Dermis microvascular lymphatic vessel endothelial cell (primary cell): ENCODE data around the gene DPP9. TPM values are rescaled to one million over a fixed set of nuclear protein-coding genes. Genes with fewer than 3 reads are reported as not detected.

Source experiments
- DNase-seq, 2 donors: peaks; one replicate each; pipeline versions ENCODE4 v3.0.0 to v3.0.0-alpha.2; 2010; ENCODE audit warnings: low read depth in 2 of 2
- total RNA-seq: library from RNA; depleted of rRNA; stranded (reverse); fragments of >200 nt; gene quantifications from 2 replicates; pipeline ENCODE4 v1.2.1, GENCODE V29; 2014

DPP9 gene
- total RNA-seq, 1 donor from 2014 or later = 13.0 TPM

DNA sequence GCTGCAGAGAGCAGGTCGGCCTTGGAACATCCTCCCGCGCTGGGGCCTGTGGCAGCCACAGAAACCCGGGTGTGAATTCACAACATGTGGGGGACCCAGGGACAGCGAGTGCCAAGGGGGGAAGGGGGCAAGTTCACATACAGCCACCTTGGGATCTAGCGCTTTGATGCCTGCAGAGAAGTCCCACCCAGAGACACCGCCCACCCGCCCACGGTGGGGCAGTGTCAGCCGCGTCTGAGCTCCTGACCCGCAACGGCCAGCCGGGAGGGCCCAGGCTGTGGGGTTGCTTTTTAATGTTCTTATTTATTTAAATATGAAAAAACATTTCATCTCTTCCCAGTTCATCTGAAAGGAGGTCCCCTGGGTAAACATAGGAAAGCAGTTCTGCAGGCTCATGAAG is 66.4 kb downstream of the DPP9 start:
- DNase-seq = no peak

DNA sequence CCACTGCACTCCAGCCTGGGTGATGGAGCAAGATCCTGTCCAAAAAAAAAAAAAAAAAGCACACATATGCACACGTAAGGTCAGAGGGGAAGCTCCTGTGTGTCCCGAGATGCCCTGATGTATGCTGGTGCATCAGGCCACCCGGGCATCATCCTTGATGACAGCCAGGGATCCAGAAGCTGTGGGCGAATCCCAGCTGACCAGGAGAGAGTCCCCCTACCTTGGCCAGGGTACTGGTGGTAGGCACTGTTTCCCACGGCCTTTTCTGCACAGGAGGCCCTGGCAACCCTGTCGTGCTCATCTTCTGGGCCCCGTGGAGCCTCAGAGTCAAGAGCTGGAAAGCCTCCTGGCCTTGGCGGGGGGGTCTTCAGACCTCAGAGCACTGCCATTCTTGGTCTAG is 67.5 kb downstream of the DPP9 start:
- no peak for DNase-seq

DNA sequence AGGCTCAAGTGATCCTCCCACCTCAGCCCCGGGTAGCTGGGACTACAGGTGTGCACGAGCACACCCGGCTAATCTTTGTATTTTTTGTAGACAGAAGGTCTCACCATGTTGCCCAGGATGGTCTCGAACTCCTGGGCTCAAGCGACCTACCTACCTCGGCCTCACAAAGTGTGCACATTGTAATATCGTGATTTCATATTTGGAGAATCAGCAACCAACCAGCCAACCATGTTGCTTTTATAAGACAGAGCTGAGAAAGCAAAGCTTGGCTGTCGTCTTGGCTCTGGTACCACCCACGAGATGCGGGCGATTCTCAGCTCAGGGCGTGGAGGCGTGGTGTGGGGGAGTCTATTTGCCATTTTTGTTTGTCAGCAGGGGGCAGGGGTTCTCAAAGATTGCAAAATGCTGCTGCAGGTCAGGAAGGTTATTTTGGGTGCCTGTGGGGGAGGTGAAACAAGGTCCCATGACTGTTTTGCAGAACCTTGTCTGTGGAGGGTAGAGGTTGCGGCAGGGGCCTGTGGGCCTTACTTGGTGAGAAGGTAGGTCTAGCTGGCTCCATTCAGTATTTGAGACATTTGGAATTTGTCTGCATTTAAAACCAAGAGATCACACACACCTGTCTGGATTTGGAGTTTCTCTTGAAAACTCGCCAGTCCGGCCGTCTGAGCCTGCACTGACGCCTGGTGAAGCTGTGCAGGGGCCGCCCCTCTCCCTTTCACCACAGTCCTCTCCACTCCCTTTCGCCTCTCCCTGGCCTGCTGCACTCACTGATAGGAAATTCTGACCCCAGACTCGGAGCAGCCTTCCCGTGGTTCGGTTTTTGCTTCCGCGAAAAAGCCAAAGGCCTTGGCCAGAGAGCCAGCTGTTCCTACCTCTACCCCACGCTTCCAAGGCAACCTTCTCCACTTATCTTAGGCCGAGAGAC is 68.9 kb downstream of the DPP9 start:
- no peak for DNase-seq

DNA sequence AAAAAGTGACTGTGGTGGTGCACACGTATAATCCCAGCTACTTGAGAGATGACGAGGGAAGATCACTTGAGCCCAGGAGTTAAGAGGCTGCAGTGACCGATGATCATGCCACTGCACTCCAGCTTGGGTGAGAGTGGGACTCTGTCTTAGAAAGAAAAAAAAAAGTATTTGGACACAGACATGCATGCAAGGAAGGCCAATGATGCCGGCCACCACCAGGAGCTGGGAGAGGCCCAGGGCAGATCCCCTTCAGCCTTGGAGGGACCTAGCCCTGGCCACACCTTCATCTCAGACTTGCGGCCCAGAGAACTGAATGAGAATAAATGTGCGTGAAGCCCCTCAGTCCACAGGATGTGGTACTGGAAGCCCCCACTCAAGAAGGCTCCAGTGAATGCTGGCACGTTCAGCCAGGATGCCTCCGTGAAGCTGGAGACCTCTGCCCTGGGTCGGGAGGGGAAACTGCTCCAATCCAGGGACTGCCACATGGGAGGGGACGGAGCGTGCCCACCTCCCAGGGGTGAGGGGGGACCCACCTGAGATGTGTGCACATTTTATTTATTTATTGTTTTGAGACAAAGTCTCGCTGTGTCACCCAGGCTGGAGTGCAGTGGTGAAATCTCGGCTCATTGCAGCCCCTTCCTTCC is 69.7 kb downstream of the DPP9 start:
- no peak for DNase-seq

DNA sequence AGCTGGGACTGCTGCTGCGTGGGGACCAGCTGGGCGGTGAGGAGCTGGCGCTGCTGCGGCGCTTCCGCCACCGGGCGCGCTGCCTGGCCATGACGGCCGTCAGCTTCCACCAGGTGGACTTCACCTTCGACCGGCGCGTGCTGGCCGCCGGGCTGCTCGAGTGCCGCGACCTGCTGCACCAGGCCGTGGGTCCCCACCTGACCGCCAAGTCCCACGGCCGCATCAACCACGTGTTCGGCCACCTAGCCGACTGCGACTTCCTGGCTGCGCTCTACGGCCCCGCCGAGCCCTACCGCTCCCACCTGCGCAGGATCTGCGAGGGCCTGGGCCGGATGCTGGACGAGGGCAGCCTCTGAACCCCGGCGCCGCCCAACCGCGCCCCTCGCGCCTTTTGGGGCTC is 71.6 kb downstream of the DPP9 start:
- DNase-seq = no peak

DNA sequence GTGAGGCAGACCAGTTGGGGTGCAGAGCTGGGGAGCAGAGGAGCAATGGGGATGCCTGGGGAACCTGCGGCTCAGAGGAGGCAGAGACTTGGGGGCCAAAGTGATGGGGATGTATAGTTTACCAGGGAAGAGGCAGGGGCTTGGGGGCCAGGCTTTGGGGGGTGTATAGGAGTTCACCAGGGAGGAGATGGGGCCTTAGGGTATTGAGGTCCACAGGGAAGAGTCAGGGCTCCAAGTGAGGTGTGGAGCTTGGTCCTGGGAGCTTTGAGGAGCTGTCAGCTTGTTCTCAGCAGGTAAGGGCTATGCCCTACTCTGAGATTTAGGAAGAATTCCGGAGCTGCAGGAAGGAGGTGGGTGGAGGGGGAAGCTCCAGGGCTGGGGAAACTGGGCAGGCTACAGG is 73.5 kb downstream of the DPP9 start:
- no peak for DNase-seq

DNA sequence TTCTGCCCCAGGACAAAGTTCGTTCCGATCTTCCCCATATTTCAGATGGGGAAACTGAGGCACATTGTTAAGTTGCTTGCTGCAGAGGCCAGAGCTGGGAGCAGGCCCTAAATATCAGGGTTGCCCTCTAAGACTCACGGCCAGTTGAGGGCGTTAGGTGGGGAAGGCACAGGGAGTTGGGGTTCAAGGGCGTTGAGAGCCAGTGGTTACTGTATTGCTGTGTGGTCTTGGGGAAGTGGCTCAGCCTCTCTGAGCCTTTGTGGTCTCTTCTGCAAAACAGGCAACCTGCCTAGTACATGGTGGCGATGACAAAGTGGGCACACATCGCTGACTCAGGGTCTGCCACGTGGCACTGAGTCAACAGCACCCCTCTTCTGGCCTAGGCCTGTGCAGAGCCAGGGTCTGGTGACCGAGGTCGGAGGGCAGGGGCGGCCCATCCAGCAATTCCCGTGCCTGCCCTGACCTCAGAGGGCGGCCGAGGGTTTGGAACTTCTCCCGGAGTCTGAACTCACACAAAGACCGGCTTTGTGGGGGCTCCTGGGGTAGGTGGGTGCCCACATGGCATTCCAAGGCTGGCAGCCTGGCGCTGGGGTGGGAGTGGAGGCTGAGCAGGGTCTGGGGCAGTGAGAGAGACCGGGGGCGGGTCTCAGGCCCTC is 74.1 kb downstream of the DPP9 start:
- DNase-seq = no peak

DNA sequence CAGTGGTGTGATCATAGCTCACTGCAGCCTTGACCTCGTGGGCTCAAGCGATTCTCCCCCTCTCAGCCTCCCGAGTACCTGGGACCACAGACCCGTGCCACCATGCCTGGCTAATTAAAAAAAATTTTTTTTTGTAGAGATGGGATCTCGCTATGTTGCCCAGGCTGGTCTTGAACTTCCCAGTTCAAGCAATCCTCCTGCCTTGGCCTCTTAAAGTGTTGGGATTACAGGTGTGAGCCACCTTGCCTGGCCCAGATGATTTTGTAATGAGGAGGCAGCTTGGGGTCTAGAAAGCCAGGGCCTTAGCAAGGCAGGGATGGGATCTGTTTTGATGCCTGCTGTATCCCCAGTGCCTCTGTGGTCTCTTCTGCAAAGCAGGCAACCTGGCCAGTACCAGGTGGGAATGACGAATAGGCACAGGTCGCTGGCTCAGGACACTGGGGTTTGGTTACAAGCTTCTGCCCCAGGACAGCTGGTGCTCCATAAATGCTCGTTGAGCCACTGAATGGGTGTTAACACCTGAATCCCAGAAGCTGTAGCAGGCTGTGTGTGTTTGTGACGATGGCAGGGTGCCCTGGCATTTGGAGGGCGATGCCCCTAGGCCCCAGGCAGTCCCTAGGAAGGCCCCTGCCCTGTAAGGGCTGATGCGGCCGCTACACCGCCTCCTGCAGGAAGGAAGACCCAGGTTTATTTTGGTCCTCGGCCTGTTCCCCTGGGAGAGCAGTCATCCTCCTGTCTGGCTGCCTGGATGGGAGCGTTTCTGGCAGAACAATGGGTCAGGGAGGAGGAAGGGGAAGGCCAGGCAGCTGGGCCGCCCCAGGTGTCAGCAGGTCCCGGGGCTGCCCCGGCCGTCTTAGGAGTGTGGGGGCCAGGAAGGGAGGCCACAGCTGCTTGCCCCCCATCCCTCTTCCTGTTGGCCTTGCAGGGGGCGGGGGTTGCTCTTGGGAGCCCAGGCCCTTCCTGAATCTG is 75.7 kb downstream of the DPP9 start:
- peak; percentile 85 to 97 for DNase-seq

DNA sequence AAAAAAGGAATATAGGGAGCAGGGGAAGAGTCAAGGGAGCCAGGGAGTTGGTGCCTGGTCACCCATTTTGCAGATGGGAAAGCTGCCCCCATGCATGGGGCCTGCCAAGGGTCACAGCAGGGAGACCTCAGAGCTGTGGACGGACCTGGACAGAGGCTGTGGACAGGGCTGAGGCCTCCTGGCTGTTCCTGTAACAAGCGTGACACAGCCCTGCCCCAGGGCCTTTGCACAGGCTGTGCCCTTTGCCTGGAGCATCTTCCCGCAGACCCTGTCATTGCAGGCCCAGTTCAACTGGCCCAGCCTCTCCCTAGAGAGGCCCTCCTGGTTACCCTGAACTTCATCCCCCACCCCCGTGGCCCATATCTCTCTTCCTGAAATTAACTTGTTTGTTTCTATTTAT is 77.9 kb downstream of the DPP9 start:
- DNase-seq = no peak

DNA sequence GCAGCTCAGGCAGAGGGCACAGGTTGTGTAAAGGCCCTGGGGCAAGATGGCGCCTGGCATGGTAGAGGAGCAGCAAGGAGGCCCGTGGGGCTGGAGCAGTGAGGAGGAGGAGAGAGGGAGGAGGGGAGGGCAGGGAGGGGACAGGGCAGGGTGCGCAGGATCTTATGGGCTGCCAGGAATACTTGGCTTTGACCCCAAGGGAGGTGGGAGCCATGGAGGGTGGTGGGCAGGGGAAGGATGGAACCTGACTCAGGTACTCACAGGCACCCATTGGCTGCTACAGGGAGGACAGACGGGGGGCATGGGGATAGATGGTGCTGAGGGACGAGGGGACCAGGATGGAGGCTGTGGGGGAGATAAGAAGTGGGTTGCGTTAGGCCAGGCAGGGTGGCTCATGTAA is 81.0 kb downstream of the DPP9 start:
- DNase-seq = no peak

DNA sequence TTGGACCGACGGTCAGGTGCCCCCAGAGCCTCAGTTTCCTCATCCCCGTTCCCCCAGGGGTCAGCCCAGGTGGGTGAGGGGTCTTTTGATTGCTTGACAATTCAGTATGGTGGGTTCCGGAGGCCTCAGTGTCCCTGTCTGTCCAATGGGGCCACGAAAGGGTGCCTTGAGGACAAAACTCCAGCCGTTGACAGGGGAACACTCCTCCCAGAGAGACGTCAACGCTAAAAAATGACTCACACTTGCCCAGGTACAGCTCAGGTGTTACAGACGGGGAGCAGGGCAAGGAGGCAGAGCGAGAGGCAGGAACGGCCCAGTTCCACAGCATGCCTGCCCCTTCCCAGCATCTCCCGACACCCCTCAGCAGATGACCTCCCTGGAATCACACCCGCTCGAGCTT is 82.5 kb downstream of the DPP9 start:
- no peak for DNase-seq

DNA sequence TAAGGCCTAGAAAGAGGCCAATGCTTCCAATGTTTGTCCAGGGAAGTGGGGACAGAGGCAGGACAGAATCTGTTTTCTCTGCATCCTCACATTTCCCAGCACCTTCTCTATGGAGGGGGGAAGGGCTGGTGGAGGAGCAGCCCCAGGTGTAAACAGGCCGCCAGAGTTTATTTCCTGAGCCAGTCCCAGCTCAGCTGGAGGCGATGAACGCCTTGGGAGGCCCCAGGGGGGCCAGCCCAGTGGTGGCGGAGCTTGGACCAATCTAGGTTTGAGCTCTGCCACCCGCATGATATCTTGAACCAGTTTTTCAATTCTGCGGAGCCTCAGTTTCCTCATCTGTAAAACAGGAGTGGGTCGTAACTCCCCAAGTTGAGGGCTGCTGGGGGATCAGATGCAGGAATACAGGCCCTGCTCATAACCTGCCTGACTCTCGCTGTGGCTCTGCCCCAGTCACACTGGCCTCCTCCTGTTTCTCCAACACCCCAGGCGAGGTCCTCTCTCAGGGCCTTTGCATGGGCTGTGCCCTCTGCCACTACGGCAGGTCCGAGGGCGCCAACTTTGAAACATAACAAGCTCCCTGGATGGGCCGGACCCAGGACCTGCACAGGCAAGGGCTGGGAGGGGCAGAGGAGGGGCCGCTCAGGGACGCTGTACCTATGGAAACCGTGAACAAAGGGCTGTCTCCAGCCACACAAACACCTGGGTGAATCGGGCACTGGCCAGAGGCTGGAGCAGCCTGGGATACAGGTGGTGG is 83.2 kb downstream of the DPP9 start:
- peak in 1 of 2 donors; percentile 34 for DNase-seq

DNA sequence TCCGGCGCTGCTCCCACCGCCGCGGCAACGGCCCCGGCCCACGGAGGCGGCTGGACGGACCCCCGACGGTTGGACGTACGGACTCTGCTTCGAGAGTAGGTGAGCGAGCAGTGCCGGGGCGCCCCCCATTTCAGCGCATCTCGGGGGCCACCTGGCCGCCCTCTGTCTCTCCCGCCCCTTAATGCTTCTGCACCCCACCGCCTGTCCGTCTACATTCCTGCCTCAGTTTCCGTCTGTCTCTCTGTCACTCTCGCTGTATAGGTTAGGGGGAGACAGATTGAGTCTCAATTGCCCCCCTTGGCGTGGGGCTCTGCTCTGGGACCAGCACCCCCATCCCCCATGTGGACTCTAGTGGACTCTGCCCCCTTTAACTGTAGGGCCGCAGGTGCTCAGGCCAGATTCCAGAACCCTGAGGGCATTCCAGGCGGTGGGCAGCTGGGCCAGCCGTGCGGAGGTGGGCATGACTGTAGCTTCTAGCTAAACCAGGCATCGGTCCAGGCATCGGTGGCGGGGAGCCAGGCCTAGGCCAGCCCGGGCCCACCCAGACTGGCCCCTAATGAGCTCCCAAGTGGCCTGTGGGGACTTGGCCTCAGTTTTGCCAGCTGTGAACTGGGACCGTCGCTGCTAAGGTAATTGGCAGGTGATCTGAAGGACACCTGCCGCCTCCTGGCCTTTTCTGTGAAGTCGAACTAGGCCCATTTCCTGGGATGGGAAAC is 84.0 kb downstream of the DPP9 start:
- peak in 1 of 2 donors; percentile 25 for DNase-seq

DNA sequence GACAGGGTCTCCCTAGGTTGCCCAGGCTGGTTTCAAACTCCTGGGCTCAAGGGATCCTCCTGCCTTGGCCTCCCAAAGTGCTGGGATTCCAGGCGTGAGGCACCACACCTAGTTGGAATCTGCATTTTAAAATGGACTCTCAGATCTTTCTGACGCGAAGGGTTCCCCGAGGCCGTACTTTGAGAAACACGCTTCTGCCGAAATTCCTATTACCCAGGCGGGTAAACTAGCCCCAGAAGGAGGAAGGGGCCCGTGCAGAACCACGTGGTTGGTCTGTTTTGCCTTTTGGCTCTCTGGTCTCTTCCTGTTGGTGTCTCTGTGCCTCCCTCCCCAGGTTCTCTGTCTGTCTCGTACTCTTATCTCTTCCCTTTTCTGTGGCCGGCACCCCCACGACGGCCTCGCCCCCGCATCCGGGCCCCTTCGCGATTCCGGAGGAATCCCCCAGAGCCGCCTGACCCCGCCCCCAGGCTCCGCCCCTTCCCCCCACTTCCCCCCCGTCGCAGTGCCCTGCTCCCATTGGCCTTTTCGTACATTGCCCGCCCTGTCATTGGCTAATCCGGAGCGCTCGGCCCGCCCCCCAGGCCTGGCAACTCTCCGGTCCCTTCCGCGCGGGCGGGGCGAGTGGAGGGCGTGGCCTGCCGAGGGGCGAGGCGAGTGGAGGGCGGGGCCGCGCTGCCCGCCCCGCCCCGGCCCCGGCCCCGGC is 84.7 kb downstream of the DPP9 start, which contains the start of gene TNFAIP8L1:
Gene TNFAIP8L1 (plus strand): TSS at position 689 of the 703 bp plus-strand sequence. CDS start 12,354 bp downstream, outside the sequence.
- DNase-seq = peak; percentile 91 to 98

DNA sequence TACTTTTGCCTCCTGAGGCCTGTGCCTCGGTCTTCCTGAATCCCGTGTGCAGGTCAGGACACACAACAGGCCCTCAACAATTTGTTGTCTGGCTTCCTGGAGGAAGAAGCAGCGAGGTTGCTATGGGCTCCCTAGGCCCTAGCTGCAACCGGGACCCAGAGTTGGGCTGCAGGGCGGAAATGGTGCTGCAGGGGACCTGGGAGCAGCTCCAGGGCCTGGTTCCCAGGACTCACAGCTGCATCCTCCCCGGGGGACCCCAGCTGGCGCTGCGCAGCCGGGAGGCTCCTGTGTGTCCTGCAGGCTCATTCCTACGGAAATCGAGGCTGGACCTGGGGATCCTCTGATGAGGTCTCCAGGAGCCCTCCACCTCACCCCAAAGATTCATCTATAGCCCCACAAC is 85.3 kb downstream of the DPP9 start:
- peak; percentile 94 to 95 for DNase-seq

DNA sequence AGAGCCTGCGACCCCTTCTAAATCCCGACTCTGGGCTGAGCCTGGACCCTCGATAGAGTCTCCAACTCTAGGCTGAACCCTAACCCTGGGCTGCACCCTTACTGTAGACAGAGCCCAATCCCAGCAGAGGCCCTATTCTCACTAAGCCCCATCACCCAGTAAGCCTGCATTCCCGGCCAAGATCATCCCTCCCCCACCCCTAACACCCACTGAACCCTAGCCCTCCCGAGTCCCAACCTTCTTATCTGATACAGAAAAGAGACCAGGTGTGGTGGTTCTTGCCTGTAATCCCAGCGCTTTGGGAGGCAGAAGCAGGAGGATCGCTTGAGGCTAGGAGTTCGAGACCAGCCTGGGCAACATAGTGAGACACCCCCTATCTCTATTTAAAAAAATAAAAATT is 86.9 kb downstream of the DPP9 start:
- DNase-seq = no peak

DNA sequence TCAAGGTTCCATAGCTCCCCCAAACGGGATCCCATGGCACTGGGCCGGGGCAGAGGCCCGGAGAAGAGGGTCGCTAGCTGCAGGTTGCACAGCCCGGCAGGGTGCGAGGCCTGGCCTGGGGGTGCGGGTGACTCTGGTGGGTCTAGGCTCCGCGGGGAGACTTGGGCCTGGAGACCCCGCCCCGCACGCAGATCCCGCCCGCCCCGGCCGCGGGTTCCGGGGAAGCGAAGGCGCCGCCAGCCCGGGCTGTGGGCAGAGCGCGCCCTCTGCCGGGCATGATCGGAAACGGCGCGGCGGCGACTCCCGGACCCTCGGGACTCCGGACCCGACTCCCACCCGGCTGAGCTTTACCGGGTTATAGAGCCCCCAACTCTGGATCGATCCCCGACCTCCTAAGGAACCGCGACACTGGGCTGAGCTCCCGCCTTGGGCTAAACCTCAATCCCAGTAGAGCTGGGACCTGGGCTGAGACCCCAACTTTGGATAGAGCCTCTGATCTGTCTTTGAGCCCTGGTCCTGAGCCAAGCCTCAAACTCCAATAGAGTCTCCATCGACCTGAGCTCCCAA is 87.4 kb downstream of the DPP9 start:
- peak in 1 of 2 donors; percentile 63 for DNase-seq

DNA sequence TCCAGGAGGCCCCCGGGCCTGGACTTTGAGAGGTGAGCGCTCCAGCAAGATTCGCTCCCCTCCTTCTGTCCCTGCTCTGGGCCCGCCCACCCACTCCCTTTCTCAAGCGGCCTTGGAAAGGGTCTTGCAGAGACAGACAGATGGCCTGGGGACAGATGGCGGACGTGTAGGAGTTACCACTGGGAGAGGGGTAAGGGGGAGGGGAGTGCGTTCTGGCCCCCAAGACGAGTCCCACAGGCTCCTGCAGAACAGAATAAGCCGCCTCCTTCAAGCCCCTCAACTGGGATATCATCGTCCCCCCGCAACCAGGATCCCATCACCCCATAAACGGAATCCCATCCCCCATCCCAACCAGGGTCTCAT is 87.9 kb downstream of the DPP9 start:
- no peak for DNase-seq
